SK-N-SH treated with all-trans-retinoic acid at 6 μM for 48 hours (cell line): ENCODE data around the gene PCBP1.

Experiments
- ISL1 ChIP-seq: fragments of 250-450 bp; sonication (Bioruptor Pico); IDR thresholded peaks from 2 replicates; pipeline ENCODE4 v2.1.2; 2022; ENCODE audit warnings: mild to moderate bottlenecking, moderate library complexity
- RARB ChIP-seq: fragments of 250-450 bp; sonication (Bioruptor Pico); IDR thresholded peaks from 2 replicates; pipeline ENCODE4 v1.8.0; 2021; ENCODE audit warnings: mild to moderate bottlenecking, moderate library complexity
- TOX ChIP-seq: fragments of 250-450 bp; sonication (Bioruptor Pico); IDR thresholded peaks from 2 replicates; pipeline ENCODE4 v1.8.0; 2021; ENCODE audit warnings: mild to moderate bottlenecking, moderate library complexity, borderline replicate concordance
- ZC3H10 ChIP-seq: fragments of 250-450 bp; sonication (Bioruptor Pico); IDR thresholded peaks from 2 replicates; pipeline ENCODE4 v1.5.1; 2021; ENCODE audit warnings: mild to moderate bottlenecking, moderate library complexity
- ZFP3 ChIP-seq: fragments of 250-450 bp; sonication (Bioruptor Pico); IDR thresholded peaks from 2 replicates; pipeline ENCODE4 v1.5.0; 2020; ENCODE audit warnings: mild to moderate bottlenecking, moderate library complexity
- ZFP30 ChIP-seq: fragments of 450-650 bp; formaldehyde crosslinking; IDR thresholded peaks from 2 replicates; pipeline ENCODE4 v1.5.0; 2022; ENCODE audit warnings: mild to moderate bottlenecking, moderate library complexity
- ZNF565 ChIP-seq: fragments of 450-650 bp; formaldehyde crosslinking; conservative IDR thresholded peaks from 2 replicates; pipeline ENCODE4 v1.5.0; 2020; ENCODE audit warnings: low read depth, mild to moderate bottlenecking, moderate library complexity
- ZNF8 ChIP-seq: fragments of 450-650 bp; formaldehyde crosslinking; IDR thresholded peaks from 2 replicates; pipeline ENCODE4 v1.5.0; 2020; ENCODE audit warnings: mild to moderate bottlenecking, moderate library complexity
- TF ChIP-seq, protein P1 (sequence below): fragments of 250-450 bp; sonication (Bioruptor Pico); IDR thresholded peaks from 2 replicates; pipeline ENCODE4 v1.5.1; 2021; ENCODE audit warnings: mild to moderate bottlenecking, moderate library complexity
- TF ChIP-seq, protein P2 (sequence below): fragments of 250-450 bp; sonication (Bioruptor Pico); IDR thresholded peaks from 2 replicates; pipeline ENCODE4 v1.5.0; 2020; ENCODE audit warnings: mild to moderate bottlenecking, moderate library complexity
- TF ChIP-seq, protein P3 (sequence below): fragments of 250-450 bp; sonication (Bioruptor Pico); IDR thresholded peaks from 2 replicates; pipeline ENCODE4 v1.8.0; 2020; ENCODE audit warnings: mild to moderate bottlenecking, moderate library complexity, borderline replicate concordance

DNA sequence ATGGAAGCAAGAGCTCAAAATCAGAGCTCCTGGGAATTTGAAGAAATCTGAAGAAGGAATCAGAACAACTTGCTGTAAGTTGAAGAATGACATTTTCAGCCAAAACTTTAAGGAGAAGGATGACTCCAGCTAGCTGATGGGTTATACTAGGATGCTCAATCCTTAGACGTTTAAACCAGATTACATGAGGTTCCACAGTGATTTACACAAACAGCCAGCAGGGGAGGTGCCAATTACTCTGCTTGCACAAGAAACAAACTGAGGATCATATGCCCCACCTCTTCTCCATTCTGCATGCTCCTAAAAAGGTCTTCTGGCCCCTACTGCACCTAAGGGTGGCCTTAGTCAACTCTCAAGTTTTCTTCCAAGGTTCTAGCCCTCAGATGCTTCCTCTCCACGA lies 47.9 kb upstream of the PCBP1 start:
- TF ChIP-seq ZNF8, result no peak
- TF ChIP-seq, protein P1, sequence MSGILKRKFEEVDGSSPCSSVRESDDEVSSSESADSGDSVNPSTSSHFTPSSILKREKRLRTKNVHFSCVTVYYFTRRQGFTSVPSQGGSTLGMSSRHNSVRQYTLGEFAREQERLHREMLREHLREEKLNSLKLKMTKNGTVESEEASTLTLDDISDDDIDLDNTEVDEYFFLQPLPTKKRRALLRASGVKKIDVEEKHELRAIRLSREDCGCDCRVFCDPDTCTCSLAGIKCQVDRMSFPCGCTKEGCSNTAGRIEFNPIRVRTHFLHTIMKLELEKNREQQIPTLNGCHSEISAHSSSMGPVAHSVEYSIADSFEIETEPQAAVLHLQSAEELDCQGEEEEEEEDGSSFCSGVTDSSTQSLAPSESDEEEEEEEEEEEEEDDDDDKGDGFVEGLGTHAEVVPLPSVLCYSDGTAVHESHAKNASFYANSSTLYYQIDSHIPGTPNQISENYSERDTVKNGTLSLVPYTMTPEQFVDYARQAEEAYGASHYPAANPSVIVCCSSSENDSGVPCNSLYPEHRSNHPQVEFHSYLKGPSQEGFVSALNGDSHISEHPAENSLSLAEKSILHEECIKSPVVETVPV, result no peak
- TF ChIP-seq RARB (CRISPR knock-in tag), result no peak
- TF ChIP-seq, protein P2, sequence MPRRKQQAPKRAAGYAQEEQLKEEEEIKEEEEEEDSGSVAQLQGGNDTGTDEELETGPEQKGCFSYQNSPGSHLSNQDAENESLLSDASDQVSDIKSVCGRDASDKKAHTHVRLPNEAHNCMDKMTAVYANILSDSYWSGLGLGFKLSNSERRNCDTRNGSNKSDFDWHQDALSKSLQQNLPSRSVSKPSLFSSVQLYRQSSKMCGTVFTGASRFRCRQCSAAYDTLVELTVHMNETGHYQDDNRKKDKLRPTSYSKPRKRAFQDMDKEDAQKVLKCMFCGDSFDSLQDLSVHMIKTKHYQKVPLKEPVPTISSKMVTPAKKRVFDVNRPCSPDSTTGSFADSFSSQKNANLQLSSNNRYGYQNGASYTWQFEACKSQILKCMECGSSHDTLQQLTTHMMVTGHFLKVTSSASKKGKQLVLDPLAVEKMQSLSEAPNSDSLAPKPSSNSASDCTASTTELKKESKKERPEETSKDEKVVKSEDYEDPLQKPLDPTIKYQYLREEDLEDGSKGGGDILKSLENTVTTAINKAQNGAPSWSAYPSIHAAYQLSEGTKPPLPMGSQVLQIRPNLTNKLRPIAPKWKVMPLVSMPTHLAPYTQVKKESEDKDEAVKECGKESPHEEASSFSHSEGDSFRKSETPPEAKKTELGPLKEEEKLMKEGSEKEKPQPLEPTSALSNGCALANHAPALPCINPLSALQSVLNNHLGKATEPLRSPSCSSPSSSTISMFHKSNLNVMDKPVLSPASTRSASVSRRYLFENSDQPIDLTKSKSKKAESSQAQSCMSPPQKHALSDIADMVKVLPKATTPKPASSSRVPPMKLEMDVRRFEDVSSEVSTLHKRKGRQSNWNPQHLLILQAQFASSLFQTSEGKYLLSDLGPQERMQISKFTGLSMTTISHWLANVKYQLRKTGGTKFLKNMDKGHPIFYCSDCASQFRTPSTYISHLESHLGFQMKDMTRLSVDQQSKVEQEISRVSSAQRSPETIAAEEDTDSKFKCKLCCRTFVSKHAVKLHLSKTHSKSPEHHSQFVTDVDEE (CRISPR knock-in tag), result no peak
- TF ChIP-seq ISL1, result no peak
- TF ChIP-seq, protein P3, sequence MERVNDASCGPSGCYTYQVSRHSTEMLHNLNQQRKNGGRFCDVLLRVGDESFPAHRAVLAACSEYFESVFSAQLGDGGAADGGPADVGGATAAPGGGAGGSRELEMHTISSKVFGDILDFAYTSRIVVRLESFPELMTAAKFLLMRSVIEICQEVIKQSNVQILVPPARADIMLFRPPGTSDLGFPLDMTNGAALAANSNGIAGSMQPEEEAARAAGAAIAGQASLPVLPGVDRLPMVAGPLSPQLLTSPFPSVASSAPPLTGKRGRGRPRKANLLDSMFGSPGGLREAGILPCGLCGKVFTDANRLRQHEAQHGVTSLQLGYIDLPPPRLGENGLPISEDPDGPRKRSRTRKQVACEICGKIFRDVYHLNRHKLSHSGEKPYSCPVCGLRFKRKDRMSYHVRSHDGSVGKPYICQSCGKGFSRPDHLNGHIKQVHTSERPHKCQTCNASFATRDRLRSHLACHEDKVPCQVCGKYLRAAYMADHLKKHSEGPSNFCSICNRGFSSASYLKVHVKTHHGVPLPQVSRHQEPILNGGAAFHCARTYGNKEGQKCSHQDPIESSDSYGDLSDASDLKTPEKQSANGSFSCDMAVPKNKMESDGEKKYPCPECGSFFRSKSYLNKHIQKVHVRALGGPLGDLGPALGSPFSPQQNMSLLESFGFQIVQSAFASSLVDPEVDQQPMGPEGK (CRISPR knock-in tag), result no peak
- TF ChIP-seq ZFP3 (CRISPR knock-in tag), result no peak
- TF ChIP-seq ZFP30 (CRISPR knock-in tag), result no peak
- no peak for TF ChIP-seq ZC3H10 (CRISPR knock-in tag)
- TF ChIP-seq TOX (CRISPR knock-in tag), result no peak
- no peak for TF ChIP-seq ZNF565
